UCSD-AML1 (cell line): Measurements from ENCODE around the gene COQ2.
"Not testable (repeated sequence)": the region's sequence is repeated elsewhere in the genome, so short reads cannot be mapped to it uniquely, and the experiment has no call there.

Experiments
- DNase-seq: peaks from one replicate; lab custom pipeline; 2025; ENCODE audit not compliant: unreplicated experiment; lab: John Stamatoyannopoulos, UW

The COQ2 gene, protein sequence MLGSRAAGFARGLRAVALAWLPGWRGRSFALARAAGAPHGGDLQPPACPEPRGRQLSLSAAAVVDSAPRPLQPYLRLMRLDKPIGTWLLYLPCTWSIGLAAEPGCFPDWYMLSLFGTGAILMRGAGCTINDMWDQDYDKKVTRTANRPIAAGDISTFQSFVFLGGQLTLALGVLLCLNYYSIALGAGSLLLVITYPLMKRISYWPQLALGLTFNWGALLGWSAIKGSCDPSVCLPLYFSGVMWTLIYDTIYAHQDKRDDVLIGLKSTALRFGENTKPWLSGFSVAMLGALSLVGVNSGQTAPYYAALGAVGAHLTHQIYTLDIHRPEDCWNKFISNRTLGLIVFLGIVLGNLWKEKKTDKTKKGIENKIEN

DNA sequence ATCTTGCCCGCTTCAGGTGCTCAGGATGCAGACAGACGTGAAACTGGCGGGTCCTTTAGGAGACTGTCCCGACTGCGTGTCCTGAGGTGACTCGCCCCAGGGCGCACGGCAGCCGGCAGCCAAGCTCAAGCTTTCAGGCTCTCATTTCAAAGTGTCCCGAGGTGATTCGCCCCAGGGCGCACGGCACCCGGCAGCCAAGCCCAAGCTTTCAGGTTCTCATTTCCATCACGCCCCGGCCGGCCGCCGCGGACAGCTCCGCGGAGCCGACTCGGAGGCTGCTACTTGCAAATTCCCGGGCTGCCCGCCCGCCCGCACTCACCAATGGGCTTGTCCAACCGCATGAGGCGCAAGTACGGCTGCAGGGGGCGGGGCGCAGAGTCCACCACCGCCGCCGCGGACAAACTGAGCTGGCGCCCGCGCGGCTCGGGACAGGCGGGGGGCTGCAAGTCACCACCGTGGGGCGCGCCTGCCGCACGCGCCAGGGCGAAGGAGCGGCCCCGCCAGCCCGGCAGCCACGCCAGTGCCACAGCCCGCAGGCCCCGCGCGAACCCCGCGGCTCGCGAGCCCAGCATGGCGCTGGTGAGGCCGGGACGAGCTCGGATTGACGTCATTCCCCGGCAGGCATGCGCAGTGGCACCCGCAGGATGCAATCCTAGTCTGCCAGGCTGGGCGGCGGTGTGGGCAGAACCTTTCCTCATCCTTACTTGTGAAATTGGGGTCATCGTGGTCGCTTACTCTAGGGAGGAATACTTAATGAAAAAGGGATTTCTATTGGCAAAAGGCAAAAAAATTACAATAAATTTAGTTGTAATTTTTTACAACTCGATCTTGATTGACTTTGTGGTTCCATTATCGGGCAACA lies at the start of gene COQ2:
Gene COQ2, minus strand, starts transcription at position 606 of the 862 bp plus-strand sequence. Its CDS starts 34 bp downstream, at position 572.
- DNase-seq, result peak; percentile 97

- DNase-seq, result peak; percentile 16
Observed at GRCh38 chr4:83331956-83332355, 47.4 kb upstream of the COQ2 start.

DNA sequence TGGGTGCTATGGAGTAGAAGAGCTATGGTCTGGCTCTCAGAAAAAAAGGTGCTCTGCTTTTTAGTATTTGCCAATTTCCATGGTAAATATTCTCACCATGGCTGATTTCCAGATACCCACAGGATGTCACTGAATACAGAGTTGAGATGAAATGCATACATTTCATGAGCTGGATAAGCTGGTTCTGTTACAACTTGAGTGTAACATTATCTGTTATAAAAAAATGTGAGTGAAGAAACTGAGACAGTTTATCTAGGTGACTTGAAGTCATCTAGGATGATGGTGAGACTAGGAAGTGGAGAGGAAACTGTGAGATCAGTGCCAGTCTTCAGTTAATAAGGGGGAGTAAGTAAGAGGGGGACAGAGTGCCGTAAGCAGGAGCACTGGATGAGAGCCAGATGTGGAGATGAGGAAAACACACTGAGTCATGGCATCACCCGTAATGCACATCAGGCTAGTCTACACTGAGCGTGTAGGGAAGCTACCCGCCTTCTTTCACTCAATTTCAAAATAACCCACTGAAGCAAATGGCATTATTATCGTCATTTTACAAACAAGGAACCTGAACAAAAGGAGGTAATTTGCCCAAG lies 45.0 kb upstream of the COQ2 start:
- no peak for DNase-seq

DNA sequence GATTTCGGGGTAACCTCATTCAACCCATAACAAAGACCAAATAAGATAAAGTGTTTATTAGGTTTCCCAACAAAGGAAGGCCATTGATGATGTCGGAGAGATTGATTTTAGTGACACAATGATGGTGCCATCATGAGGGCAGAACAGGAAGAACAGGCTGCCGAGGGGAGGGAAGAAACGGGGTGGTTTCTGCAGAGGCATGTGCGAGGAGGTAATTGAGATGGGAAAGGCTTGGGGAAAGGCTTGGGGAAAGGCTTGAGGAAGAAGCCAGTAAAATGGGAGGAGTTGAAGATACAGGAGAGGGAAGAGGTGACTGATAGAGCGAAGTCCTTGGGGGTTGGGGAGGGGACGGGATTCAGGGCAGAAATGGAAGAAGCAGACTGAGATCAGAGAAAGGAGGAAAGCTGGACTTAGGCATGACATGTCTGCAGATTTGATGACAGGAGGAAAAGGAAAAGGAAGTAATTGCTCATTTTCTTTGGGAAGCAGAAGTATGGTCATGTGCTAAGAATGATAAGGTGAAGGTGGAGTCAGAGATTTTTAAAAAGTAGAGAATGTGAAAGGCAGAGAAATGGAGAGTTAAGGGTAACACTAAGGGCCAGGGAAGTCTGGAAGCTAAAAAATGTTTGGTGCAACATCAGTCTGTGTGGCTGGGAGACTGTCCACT lies 44.1 kb upstream of the COQ2 start:
- peak; percentile 41 for DNase-seq

DNA sequence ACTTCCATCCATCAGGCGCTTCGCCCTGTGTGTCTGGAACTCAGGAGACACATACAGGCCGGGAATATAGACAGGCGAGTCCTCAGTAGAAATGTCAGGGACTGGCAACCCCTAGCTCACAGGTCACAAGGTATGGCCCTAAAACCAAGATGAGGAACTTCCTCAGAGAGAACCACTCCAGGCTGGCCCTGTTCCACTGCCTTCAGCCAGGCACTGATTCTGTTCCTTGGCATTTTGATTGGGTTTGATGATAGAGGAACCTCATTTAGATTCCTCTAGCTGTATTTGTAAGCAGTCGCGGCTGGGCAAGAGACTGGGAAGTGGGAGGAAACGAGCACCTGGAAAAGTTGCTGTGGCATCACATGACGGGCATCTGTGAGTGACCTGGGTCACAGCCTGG lies 41.9 kb upstream of the COQ2 start:
- DNase-seq, result no peak

DNA sequence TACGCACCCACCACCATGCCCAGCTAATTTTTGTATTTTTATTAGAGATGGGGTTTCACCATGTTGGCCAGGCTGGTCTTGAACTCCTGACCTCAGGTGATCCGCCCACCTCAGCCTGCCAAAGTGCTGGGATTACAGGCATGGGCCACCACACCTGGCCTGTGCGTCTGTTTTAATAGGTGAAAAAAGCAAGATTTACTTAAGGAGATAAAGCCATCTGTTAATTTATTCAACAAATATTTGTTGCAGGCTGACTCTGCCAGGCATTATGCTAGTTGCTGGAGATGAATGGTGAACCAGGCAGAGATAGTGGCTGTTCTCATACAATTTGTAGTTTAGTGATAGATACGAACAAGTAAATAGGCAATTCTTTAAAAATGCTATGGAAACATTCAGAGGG lies 40.7 kb upstream of the COQ2 start:
- DNase-seq, result not testable (repeated sequence)

- DNase-seq, result no peak
Observed at GRCh38 chr4:83323136-83323535, 38.5 kb upstream of the COQ2 start.

DNA sequence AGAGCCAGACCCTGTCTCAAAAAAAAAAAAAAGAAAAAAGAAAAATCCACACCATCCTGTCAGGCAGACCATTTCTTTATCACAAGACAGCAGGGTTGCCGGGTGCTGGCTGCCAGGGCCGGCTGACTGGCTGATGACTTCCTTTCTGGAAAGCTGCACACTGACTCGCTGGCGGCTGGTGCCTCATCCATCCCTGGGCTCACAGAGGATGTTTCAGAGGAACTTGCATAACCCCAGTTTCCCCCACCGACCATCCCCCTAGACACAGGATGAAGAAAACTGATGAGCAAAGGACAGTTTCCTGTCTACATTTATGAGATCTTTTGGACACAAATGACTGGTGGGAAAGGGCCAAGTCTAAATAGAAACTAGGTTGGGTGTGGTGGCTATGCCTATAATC lies 36.0 kb upstream of the COQ2 start:
- peak; percentile 88 for DNase-seq

DNA sequence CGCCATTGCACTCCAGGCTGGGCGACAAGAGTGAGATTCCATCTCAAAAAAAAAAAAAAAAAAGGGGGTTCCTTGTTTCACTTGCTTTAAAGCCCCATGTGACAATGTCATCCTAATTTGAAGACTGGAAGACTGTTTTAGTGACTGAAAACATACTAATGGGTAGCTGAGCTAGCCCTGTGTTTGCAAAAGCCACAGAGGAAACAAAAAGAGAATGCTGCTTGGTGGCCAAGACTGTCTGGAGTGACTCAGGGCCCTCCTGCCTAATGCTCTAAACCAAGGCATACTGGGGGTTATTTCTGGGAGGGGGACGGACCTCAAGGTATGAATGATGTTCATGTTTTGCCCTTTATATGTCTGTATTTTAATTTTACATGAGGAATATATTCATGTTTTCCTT lies 34.1 kb upstream of the COQ2 start:
- no peak for DNase-seq

GRCh38 chr4:83317671-83318070 lies 33.1 kb upstream of the COQ2 start:
- DNase-seq, result no peak

DNA sequence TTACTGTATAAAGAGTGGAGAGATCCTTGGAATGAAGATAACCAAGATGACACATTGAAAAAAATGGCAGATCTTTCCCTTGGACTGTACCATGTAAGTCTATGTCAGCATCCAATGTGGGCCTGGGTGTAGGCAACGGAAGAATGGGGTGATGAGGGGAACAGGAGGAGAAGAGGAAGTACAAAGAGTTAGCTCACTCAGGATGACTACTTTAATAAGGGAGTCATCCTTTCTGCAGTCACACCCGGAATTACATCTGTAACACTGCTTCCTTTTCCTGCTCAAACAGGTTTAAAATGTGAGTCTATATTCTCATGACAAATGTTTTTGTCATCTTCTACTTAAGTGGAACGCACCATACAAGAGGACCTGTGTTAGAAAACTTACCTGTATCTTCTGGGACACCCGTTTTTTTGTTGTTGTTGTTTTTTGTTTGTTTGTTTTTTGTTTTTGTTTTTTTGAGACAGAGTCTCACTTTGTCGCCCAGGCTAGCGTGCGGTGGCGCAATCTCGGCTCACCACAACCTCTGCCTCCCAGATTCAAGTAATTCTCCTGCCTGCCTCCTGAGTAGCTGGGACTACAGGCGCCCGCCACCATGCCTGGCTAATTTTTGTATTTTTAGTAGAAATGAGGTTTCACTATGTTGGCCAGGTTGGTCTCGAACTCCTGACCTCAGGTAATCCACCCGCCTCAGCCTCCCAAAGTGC lies 32.0 kb upstream of the COQ2 start:
- DNase-seq, result no peak

- no peak for DNase-seq
Observed at GRCh38 chr4:83315341-83315870, 30.8 kb upstream of the COQ2 start.

DNA sequence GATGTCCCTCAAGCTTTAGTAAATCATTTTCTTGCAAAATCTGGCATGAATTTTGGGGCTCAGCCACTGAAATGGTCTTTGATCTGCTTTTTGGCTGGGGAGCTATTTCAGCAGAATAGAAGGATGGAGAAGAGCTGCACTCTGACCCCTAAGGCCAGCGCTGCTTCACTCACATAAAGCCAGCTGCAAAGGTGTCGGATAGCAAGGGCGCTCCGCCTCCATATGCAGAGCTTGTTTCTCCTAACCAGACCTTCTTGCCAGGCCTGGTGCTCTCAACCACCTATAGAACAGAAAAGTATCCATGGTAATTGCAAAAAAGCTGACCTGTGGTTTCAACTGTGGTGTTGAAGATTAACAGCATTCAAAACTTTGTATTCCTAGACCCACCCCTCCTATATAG lies 24.1 kb upstream of the COQ2 start:
- no peak for DNase-seq

DNA sequence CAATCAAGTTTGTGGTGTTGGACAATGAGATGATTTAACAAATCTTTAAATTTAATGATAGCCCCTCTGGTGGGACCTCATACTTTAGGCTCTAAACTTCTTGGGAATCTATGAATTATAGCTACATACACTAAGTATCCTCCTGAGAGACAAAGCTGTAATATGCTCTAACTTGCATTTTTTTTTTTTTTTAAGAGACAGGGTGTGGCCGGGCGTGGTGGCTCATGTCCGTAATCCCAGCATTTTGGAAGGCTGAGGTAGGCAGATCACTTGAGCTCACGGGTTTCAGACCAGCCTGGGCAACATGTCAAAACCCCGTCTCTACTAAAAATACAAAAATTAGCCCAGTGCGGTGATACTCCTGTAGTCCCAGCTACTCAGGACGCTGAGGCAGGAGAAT lies 23.3 kb upstream of the COQ2 start:
- DNase-seq, result no peak

DNA sequence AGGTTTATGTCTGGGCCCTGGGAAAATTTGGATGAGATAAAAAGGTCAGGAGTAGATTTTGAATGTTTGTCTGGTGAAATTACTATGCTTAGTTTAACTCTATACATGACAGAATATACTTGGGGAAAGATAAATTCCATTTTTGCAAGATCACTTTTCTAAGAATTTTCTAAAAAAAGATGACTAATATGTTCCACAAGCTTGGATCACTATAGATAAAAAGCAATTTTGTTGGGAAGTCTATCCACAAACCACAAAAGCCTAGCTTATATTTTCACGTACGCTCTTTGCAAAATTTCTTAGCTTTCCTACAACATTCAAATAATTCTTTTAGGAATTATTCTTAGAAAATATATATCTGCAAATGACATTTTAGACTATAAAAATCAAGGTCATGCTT lies 20.6 kb upstream of the COQ2 start:
- no peak for DNase-seq

GRCh38 chr4:83297548-83298260 lies 13.1 kb upstream of the COQ2 start:
- DNase-seq, result no peak

GRCh38 chr4:83293305-83294046 lies 8.9 kb upstream of the COQ2 start:
- no peak for DNase-seq

- not testable (repeated sequence) for DNase-seq
Observed at GRCh38 chr4:83290059-83290774, 5.6 kb upstream of the COQ2 start.
